ENCODE measurements around the gene RHNO1.
A peak's percentile ranks its signal among the peaks of the same experiment; 100 is the strongest.

Gene RHNO1

GRCh38 chr12:2886768-2887450, 9.9 kb downstream of the RHNO1 start:
- no peaks in the 10 kb centered on the region for H3K9me3 ChIP-seq (ENCODE audit: control insufficient read depth in 2 of 2, low read length in 2 of 2)
- H3K4me1 ChIP-seq (ENCODE audit: control insufficient read depth, insufficient read depth, low read length) = peaks cover 12% of the 10 kb centered on the region
- H3K27ac ChIP-seq (ENCODE audit: low read length) = no peak overlapping the region
- H3K4me3 ChIP-seq (ENCODE audit: low read length in 2 of 2) = no peak overlapping the region
- H3K27me3 ChIP-seq (ENCODE audit: control insufficient read depth in 1 of 2, insufficient read depth in 2 of 2, low read length in 2 of 2) = no peaks in the 10 kb centered on the region
- no peak overlapping the region for H3K9ac ChIP-seq (ENCODE audit: low read length in 2 of 2)
- H3K36me3 ChIP-seq (ENCODE audit: control insufficient read depth in 2 of 2, insufficient read depth in 2 of 2, low read length in 2 of 2) = peaks cover 4 to 6% of the 10 kb centered on the region in 2 donors

DNA sequence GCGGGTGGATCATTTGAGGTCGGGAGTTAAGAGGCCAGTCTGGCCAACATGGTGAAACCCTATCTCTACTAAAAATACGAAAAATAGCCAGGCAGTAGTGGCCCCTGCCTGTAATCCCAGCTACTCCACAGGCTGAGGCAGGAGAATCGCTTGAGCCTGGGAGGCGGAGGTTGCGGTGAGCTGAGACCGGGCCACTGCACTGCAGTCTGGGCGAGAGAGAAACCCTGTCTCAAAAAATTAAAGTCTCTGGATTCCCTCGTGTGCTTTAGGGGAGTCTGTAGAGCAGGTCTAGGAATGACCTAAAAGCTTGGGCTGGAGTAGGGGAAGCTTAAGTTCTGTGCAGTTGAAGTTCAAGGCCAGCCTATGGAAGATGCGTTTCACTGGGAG, 13.0 kb downstream of the RHNO1 start:
- Histone ChIP-seq H3K4me1 (ENCODE audit: control insufficient read depth, insufficient read depth, low read length) (peaks cover 17% of the 10 kb centered on the region), H3K9me3 (ENCODE audit: control insufficient read depth in 2 of 2, low read length in 2 of 2) (no peaks in the 10 kb centered on the region), H3K9ac (ENCODE audit: low read length in 2 of 2) (peak overlapping the region; percentile 71 to 90), H3K36me3 (ENCODE audit: control insufficient read depth in 2 of 2, insufficient read depth in 2 of 2, low read length in 2 of 2) (peaks cover 4 to 6% of the 10 kb centered on the region in 2 donors), H3K4me3 (ENCODE audit: low read length in 2 of 2) (peak overlapping the region; percentile 70 to 92), H3K27me3 (ENCODE audit: control insufficient read depth in 1 of 2, insufficient read depth in 2 of 2, low read length in 2 of 2) (no peaks in the 10 kb centered on the region), H3K27ac (ENCODE audit: low read length) (peak overlapping the region; percentile 96)

DNA sequence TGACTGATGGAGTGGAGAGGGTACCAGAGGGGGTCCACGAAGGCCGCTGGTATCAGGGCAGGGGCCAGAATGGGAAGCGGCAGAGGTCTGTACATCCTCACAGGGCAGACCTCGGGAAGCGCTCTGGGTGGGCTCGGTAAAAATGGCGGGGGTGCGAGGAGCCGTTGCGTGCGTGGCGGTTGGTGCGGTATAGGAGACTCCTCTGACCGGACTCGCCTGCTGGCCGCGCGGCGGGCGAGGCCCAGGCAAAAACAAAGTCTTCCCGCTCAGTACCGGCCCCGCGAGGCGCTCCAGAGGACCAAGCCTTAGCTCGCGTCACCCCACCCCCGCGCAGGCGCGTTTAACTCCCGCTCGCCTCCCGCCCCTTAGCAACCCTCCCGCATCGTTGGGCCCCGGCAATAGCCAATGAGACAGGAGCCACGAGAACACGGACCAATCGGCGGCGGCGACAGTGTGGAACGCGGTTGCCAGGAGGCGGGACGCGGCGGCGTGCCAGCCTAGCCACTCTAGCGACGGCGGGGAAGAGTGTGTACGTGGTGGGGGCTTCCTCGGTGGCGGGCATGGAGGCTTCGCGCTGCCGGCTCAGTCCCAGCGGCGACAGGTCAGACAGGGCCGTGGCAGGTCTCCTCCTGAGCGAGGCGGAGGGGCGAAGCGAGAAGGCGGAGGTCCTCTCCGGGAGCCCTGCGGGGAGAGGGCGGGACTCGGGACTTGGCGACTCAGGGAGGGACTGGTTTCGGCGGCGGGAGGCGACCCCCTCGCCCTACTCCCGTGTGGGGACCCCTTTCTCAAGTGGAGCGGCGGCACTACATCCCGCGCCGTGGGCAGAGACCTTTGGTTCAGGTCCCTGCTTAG, 13.6 kb downstream of the RHNO1 start, which contains the start of gene TULP3:
Gene TULP3, plus strand, starts transcription at position 504 of the 852 bp plus-strand sequence. Its CDS starts 57 bp downstream, at position 561.
- H3K9ac ChIP-seq (ENCODE audit: low read length in 2 of 2) = peak within 1 kb of the TSS; percentile 93 to 99
- H3K4me1 ChIP-seq (ENCODE audit: control insufficient read depth, insufficient read depth, low read length) = peaks cover 17% of the 10 kb centered on the region
- no peaks in the 10 kb centered on the region for H3K9me3 ChIP-seq (ENCODE audit: control insufficient read depth in 2 of 2, low read length in 2 of 2)
- H3K4me3 ChIP-seq (ENCODE audit: low read length in 2 of 2) = peak within 1 kb of the TSS; percentile 92 to 95
- peaks cover 4 to 6% of the 10 kb centered on the region in 2 donors for H3K36me3 ChIP-seq (ENCODE audit: control insufficient read depth in 2 of 2, insufficient read depth in 2 of 2, low read length in 2 of 2)
- H3K27me3 ChIP-seq (ENCODE audit: control insufficient read depth in 1 of 2, insufficient read depth in 2 of 2, low read length in 2 of 2) = no peaks in the 10 kb centered on the region
- H3K27ac ChIP-seq (ENCODE audit: low read length) = peak within 1 kb of the TSS; percentile 96

DNA sequence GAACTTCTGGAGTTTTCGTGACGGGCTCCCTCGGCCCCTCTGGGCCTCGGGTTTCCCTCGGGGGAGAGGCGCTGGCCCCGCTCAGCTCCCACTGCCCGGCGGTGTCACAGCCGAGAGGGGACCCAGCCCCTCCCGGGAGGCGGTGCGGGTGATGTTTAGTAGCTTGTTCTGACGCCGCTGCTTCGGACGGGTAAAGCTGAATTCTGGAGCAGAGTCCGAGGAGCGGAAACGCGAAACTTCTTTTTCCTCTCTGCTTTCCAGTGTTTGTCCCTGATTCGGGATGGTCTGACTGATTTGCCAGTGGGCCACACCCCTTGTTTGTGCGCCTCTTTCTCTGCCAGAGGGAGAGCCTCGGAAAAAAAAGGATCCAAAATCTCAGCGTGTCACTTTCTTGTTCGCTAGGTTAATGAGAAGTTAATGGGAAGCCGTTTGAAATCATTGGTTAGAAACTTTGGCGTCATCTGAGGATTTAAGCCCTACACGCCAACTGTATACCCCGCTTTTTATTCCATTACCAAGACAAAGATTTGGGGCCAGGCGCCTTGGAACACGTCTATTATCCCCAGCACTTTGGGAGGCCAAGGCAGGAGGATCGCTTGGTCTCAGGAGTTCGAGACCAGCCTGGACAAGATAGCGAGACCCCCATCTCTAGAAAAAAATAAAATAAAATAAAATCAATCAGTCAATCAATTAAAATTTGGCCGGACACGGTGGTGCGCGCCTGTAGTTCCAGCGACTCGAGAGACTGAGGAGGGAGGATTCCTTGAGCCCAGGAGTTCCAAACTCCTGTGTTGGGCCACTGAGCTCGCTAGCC, 14.4 kb downstream of the RHNO1 start:
- Histone ChIP-seq H3K27me3 (ENCODE audit: control insufficient read depth in 1 of 2, insufficient read depth in 2 of 2, low read length in 2 of 2) (no peaks in the 10 kb centered on the region), H3K36me3 (ENCODE audit: control insufficient read depth in 2 of 2, insufficient read depth in 2 of 2, low read length in 2 of 2) (peaks cover 4 to 6% of the 10 kb centered on the region in 2 donors), H3K9ac (ENCODE audit: low read length in 2 of 2) (peak overlapping the region; percentile 93 to 99), H3K4me3 (ENCODE audit: low read length in 2 of 2) (peak overlapping the region; percentile 92 to 95), H3K9me3 (ENCODE audit: control insufficient read depth in 2 of 2, low read length in 2 of 2) (no peaks in the 10 kb centered on the region), H3K27ac (ENCODE audit: low read length) (peak overlapping the region; percentile 96), H3K4me1 (ENCODE audit: control insufficient read depth, insufficient read depth, low read length) (peaks cover 20% of the 10 kb centered on the region)

- H3K36me3 ChIP-seq (ENCODE audit: control insufficient read depth in 2 of 2, insufficient read depth in 2 of 2, low read length in 2 of 2) = peaks cover 4% of the 10 kb centered on the region in 2 donors
- H3K4me3 ChIP-seq (ENCODE audit: low read length in 2 of 2) = peak overlapping the region in 1 of 2 donors; percentile 92
These were observed 15.2 kb downstream of the RHNO1 start for GRCh38 chr12:2892246-2892645.

DNA sequence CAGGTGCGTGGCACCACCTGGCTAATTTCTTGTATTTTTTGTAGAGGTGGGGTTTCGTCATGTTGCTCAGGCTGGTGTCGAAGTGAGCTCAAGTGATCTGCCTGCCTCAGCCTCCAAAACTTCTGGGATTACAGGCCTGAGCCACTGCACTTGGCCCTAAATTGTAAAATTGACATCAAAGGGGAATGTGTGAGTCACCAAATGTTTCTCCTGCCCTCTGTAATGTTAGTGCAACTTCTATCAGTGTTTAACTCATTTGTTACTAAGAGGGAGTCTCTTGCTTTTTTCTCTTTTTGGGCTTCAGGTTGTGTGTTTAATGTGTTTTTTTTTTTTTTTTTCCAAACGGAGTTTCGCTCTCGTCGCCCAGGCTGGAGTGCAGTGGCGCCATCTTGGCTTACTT, 16.0 kb downstream of the RHNO1 start:
- H3K9me3 ChIP-seq (ENCODE audit: control insufficient read depth in 2 of 2, low read length in 2 of 2) = no peaks in the 10 kb centered on the region
- no peak overlapping the region for H3K27ac ChIP-seq (ENCODE audit: low read length)
- H3K36me3 ChIP-seq (ENCODE audit: control insufficient read depth in 2 of 2, insufficient read depth in 2 of 2, low read length in 2 of 2) = peaks cover 1 to 2% of the 10 kb centered on the region in 2 donors
- H3K9ac ChIP-seq (ENCODE audit: low read length in 2 of 2) = no peak overlapping the region
- peaks cover 20% of the 10 kb centered on the region for H3K4me1 ChIP-seq (ENCODE audit: control insufficient read depth, insufficient read depth, low read length)
- H3K27me3 ChIP-seq (ENCODE audit: control insufficient read depth in 1 of 2, insufficient read depth in 2 of 2, low read length in 2 of 2) = no peaks in the 10 kb centered on the region
- peak overlapping the region; percentile 22 to 47 for H3K4me3 ChIP-seq (ENCODE audit: low read length in 2 of 2)

More at GRCh38 chr12:2892246-2892645, 15.2 kb downstream of the RHNO1 start:
- Histone ChIP-seq H3K27ac (ENCODE audit: low read length) (peak overlapping the region; percentile 96), H3K27me3 (ENCODE audit: control insufficient read depth in 1 of 2, insufficient read depth in 2 of 2, low read length in 2 of 2) (no peaks in the 10 kb centered on the region), H3K4me1 (ENCODE audit: control insufficient read depth, insufficient read depth, low read length) (peaks cover 20% of the 10 kb centered on the region), H3K9ac (ENCODE audit: low read length in 2 of 2) (peak overlapping the region in 1 of 2 donors; percentile 99), H3K9me3 (ENCODE audit: control insufficient read depth in 2 of 2, low read length in 2 of 2) (no peaks in the 10 kb centered on the region)

DNA sequence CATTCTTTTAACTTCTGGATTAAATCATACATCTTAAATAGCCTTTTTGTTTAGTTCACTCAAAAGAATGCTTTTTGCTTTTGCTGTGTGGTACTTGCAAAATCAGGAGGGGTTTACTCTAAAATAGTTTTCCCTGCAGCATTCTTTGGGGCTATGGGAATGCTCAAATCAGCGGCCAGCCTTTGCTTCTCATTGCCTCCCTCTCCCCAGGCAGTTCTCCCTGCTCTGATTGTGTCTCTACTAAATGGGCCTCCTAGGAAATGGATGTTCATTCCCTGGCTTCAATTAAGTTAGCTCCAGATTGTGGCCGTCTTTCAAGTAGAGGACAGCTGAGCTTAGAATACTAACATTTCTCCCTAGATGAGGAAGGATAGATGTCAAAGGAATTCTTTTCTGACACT, 18.0 kb downstream of the RHNO1 start:
- Histone ChIP-seq H3K9ac (ENCODE audit: low read length in 2 of 2) (no peak overlapping the region), H3K4me1 (ENCODE audit: control insufficient read depth, insufficient read depth, low read length) (peaks cover 19% of the 10 kb centered on the region), H3K36me3 (ENCODE audit: control insufficient read depth in 2 of 2, insufficient read depth in 2 of 2, low read length in 2 of 2) (no peaks in the 10 kb centered on the region), H3K27me3 (ENCODE audit: control insufficient read depth in 1 of 2, insufficient read depth in 2 of 2, low read length in 2 of 2) (no peaks in the 10 kb centered on the region), H3K9me3 (ENCODE audit: control insufficient read depth in 2 of 2, low read length in 2 of 2) (no peaks in the 10 kb centered on the region), H3K27ac (ENCODE audit: low read length) (peak overlapping the region; percentile 49), H3K4me3 (ENCODE audit: low read length in 2 of 2) (peak overlapping the region in 1 of 2 donors; percentile 31)

DNA sequence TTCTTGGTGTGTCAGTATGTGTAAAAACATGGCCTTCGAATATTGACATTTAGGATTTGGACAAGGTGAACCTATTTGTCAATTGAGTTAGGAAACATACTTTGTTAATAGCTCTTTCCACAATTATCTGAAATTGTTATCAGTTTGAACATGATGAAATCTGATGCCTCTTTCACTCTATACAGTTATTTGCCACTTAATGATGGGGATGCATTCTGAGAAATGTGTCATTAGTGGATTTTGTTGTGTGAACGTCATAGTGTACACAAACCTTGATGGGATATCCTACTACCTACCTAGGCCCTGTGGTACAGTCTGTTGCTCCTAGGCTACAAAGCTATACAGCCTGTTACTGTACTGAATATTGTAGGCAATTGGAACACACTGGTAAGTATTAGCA, 18.5 kb downstream of the RHNO1 start:
- Histone ChIP-seq H3K27ac (ENCODE audit: low read length) (peak overlapping the region; percentile 49), H3K27me3 (ENCODE audit: control insufficient read depth in 1 of 2, insufficient read depth in 2 of 2, low read length in 2 of 2) (no peaks in the 10 kb centered on the region), H3K9ac (ENCODE audit: low read length in 2 of 2) (no peak overlapping the region), H3K4me1 (ENCODE audit: control insufficient read depth, insufficient read depth, low read length) (peaks cover 18% of the 10 kb centered on the region), H3K4me3 (ENCODE audit: low read length in 2 of 2) (no peak overlapping the region), H3K9me3 (ENCODE audit: control insufficient read depth in 2 of 2, low read length in 2 of 2) (no peaks in the 10 kb centered on the region), H3K36me3 (ENCODE audit: control insufficient read depth in 2 of 2, insufficient read depth in 2 of 2, low read length in 2 of 2) (no peaks in the 10 kb centered on the region)

- Histone ChIP-seq H3K27me3 (ENCODE audit: control insufficient read depth in 1 of 2, insufficient read depth in 2 of 2, low read length in 2 of 2) (no peaks in the 10 kb centered on the region), H3K27ac (ENCODE audit: low read length) (no peak overlapping the region), H3K4me3 (ENCODE audit: low read length in 2 of 2) (no peak overlapping the region), H3K9ac (ENCODE audit: low read length in 2 of 2) (no peak overlapping the region), H3K9me3 (ENCODE audit: control insufficient read depth in 2 of 2, low read length in 2 of 2) (no peaks in the 10 kb centered on the region), H3K4me1 (ENCODE audit: control insufficient read depth, insufficient read depth, low read length) (peaks cover 12% of the 10 kb centered on the region), H3K36me3 (ENCODE audit: control insufficient read depth in 2 of 2, insufficient read depth in 2 of 2, low read length in 2 of 2) (no peaks in the 10 kb centered on the region)
These were observed 20.4 kb downstream of the RHNO1 start for GRCh38 chr12:2897418-2897817.

- H3K27ac ChIP-seq (ENCODE audit: low read length) = no peak overlapping the region
- no peak overlapping the region for H3K9ac ChIP-seq (ENCODE audit: low read length in 2 of 2)
- peaks cover 7% of the 10 kb centered on the region for H3K4me1 ChIP-seq (ENCODE audit: control insufficient read depth, insufficient read depth, low read length)
- H3K4me3 ChIP-seq (ENCODE audit: low read length in 2 of 2) = no peak overlapping the region
- no peaks in the 10 kb centered on the region for H3K27me3 ChIP-seq (ENCODE audit: control insufficient read depth in 1 of 2, insufficient read depth in 2 of 2, low read length in 2 of 2)
- H3K36me3 ChIP-seq (ENCODE audit: control insufficient read depth in 2 of 2, insufficient read depth in 2 of 2, low read length in 2 of 2) = no peaks in the 10 kb centered on the region
- H3K9me3 ChIP-seq (ENCODE audit: control insufficient read depth in 2 of 2, low read length in 2 of 2) = no peaks in the 10 kb centered on the region
These were observed 23.6 kb downstream of the RHNO1 start for GRCh38 chr12:2900642-2901041.
